HG03139 (cell line): ENCODE measurements around the gene LMOD2.

Experiments
- ATAC-seq: cut with Tn5 transposase; IDR thresholded peaks from one replicate; pipeline ENCODE4 v1.9.1; 2021; ENCODE audit not compliant: unreplicated experiment

The LMOD2 gene

DNA sequence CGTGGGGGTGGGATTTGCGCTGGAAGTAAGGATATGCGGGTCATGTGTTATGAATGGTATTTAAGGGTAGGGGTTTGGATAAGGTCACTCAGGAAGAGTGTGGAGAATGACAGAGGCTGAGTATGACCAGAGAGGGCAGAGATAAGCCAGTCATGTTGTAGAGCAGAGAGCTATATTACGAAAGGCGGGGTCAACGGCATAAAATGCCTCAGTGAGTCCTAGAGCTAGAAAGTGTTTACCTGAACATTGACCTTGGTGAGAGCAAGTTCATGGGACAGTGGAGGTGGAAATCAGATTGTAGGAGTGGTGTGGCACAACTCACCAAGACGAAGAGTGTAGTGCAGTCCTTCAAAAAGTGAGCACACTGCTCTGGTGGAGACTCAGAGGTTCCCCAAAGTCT, 13.8 kb downstream of the LMOD2 start:
- ATAC-seq: no peak

DNA sequence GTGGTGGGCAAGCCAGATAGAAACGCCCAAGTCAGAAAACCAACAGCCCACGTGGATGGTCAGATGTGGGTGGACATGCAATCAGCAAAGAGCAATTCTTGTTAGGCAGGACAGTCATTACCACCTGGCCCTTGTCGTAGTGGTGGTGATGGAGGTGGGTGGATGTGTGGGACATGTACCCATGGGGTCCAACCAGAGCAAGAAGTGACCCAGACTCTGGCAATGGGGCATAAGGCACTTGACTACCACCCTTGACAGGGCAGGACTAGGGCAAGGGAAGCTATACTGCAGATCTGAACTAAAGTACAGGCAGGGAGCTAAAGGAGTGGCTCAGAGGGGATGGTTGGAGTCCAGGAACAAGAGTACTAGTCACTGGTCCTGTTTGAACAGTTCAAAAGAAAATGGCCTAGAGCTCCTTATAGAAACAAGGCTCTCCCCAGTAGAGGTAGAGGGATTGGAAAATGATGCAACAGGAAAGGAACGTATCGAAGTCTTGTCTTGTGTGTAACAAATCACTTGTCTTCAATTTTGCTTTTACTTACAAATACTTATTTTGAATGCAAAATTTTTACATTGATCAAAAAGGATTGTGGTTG, 17.6 kb downstream of the LMOD2 start:
- no peak for ATAC-seq

DNA sequence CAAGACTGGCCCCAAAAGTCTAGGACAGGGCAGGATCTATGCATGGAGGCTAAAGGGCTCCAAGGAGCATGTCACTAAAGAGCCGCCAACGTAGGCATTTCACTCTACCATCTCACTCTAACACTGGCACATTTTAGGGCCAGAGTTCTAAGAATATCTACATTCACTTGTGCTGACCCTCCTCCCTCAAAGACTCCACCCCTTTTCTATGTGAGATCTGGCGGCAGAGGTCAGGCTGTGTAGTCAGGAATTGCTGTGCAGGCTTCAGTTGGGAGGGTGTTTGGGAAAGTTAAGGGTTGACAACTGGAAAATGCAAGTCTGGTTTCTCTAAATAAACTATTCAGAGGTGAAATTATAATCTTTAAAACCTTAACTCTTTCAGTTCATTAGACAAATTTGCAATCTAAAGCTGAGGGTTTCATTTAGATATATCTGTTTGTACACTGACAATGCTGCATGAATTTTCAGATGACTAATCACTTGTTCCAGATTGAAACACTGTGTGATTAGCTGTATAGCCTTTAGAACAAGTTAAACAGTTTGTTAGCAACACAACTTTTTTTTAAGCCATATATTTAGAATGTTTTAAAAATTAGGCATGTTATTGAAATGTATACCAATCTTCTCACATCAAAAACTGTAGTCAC, 18.2 kb downstream of the LMOD2 start:
- ATAC-seq: no peak

DNA sequence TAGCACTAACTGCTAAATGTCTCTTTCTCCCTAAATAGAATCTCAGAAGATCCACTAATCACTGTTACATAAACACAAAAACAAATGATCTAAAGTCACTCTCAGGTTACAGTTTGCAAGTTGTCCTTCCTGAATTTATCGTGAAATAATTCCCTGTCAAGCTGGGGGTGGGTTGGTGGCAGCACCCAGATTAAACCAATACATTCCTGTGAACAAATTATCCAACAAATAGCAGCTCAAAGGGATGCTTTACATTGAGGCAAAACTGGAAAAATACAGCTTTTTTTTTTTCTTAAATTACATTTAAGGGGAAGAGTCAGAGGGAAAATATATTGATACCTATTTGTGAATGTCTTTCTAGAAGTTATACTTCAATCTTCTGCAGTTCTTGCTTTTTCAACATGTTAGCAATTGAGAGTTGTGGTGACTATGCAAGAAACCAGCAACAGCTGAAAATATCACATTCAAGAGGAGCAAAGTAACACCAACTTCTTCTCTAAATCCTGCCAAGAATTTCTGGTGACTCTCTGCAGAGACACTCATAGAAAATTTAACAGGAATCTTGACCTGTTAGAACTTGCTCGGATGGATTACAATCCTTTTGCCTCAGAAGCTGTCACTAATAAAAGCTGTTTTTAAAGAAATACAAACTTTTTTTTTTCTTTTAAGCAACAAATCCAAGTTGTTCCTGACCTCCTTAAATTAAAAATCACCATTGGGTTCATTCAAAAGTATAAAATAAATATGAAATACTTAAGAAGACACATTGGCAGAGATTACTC, 18.9 kb downstream of the LMOD2 start:
- no peak for ATAC-seq

DNA sequence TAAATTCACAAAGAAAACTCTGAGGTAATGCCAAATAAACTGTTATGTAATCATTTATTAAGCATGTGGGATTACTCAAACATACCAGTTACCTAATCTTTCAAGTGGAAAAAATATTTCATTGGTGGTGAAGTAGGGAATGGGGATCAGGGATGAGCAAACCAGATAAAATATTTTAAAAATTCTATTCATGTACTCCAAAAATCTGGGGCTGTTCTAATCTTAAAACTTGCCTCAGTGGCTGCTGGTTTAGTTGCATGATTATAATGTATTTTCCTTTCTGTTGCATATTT, 19.5 kb downstream of the LMOD2 start:
- no peak for ATAC-seq

DNA sequence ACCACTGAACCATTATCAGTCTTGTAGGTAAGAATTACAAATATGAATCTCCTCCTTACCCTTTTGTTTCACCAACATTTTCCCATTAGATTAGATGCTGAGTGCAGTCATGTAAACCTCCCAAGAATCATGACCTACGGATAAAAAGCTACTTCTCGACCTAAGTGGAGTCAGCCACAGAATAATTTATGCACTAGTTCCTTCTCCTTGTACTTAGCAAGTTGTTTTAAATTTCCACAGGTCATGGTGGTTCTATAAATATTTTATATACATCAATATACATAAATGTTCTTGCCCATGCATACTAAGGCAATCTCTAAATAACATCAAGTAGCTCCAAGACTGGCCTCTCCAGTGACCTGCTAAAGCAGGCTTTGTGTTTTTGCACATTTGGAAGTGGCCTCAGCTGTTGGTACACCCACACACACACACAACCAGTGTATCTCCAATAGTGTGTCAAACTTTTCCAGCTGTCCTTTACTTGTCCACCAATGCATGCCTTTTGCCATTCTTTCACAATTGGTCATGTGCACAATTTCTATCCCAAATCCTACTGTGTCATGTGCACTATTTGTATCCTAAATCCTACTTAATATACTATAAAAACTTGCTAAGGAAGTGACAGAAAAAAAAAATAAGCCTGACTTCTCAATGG, 21.5 kb downstream of the LMOD2 start:
- no peak for ATAC-seq

DNA sequence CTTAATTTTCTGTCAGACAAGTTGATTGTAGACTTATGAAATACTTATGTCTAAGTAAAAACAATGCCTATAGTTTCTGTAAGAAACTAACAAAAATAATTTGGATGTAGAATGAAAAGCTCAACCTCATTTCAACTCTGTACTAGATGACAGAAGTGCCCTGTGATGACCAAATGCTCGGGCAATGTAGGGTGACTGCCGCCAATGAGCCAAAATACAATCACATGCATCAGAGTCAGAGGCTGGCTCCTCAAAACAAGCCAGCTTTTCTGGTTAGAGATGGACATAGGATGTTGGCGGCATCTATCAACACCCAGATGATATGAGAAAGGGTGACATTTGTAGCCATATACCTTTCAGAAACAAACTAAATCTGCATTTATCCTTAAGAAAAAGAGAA, 23.9 kb downstream of the LMOD2 start:
- ATAC-seq: no peak

DNA sequence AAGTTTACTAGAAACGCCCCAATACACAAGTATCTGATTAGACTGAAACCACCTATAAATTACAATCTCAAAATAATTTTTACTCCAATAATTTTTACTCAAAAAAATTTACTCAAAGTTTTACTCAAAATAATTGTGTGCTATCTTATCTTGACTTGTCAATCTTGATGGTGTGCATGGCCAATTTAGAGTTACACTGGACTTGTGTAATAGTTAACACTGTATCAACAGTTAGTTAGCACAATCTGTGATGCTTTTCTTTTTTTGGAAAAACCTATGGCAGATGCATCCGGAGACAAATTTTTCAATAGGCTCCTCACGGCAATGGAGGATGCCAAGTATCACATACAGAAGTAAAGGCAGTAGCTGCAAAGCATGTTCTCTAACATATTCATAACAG, 24.9 kb downstream of the LMOD2 start:
- no peak for ATAC-seq

DNA sequence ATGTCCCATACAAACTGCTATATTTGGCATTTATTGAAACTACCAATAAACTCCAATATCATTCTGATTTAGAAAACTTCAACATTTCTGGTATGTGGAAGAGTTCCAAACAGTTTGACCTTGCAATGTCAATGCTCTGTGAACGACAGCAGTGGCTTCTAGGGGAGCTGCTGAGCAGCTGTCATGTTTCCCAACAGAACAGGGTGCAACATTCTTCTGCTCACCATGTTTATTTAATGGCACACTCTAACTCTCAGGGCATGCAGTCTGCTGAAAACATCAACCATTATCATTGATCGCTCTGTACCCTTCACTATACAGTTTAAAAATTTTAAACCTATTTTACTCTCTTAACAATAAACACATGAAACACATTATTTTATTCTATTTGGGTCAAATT, 25.9 kb downstream of the LMOD2 start:
- no peak for ATAC-seq

DNA sequence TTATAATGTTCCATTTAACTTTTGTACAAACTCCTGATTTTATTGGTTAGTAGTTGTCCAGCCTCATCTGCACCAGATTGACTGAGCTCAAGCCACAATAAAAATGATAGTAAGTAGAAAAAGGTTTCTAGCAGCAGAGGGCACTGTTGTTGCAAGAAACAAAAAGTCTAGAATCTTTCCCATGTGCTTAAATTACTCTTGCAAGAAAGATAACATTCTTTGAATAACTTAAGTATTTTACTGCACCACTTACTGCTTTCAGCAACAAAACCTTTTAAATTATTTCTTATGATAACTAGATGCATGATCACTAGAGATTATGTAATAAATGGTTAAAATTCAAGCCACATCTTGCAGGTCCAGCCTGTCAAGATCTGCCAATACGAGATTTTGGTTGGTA, 27.0 kb downstream of the LMOD2 start:
- ATAC-seq: no peak

DNA sequence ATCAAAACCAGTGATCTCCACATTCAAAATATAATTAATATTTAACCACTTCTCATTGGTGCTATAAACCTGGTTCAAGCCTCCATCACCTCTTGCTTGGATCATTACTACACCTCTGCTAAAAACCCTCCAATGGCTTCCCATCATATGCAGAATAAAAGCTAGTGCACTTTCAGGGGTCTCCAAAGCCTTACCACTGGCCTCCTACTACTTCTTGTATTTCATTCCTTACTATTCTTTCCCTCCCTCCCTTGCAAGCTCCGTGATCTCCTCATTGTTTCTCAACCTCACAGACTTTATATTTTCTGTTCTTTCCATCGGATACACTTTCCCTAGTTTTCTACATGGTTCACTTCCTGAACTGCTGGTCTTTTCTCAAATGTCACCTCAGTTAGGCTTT, 31.5 kb downstream of the LMOD2 start:
- ATAC-seq: no peak

DNA sequence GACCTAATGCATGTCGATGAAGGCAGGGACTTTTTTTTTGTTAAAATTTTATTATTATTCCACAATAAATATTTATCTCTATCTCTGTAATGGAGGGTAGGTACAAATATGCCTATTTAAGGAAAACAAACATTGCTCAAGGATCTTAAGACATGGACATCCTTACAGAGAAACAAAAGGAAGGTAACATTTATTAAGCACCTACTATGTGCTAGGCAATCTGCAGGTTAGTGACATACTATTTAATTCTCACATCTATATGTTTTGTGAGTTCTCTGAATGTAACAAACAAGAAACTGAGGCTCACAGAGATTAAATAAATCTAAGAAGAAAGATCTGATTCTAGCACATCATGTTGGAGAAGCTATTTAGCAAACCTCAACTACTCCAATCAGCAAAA, 32.1 kb downstream of the LMOD2 start:
- no peak for ATAC-seq

DNA sequence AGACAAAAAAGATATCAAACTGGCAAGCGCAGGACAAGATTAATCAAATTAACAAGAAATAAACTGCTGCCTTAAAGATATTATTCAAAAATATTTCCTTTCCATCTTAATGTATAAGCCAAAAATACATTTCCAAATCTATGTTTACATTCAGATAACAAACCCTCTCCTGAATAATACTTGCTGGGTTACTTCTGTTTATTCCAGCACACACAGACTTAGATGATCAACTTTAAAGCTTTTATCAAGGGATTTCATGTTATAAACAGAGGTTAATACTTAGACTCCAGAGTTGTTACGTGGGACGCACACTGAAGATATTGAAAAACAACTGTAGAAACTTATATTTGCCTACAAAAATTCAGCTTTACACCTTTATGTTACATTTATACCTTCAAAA, 33.6 kb downstream of the LMOD2 start:
- no peak for ATAC-seq

DNA sequence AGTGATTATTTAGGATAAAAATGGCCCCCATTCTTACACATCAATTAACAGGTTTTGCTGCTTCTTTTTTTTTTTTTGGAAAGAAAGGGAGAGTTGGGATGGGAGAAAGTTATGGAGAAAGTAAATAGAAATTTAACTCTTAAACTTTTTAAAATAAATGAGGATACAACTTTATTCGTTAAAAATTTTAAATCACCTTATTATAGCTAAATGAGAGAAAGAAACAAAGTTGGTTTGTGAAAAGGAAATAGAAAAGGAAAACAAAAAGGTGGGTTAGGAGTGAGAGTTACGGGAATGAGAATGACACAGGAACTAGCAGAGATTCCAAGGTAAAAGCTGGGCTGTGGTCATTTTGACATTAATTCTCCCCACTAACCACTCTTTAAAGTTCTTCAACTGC, 34.9 kb downstream of the LMOD2 start:
- no peak for ATAC-seq

DNA sequence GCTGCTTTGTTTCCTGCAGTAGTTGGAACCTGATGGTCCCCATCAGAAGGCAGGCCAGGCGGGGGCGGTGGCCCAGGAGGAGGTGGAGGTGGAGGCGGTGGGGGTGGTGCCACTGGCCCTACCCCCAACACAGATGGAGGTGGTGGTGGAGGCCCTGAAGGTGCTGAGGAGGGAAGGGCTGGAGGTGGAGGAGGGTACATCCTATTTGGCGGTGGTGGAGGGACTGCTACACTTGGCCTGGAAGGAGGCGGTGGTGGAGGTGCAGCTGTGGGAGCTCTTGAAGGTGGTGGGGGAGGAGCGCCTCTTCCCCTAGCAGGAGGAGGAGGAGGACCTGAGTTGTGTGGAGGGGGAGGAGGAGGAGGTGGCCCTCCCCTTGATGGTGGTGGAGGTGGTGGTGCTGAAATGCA, 36.8 kb downstream of the LMOD2 start:
- no peak for ATAC-seq

DNA sequence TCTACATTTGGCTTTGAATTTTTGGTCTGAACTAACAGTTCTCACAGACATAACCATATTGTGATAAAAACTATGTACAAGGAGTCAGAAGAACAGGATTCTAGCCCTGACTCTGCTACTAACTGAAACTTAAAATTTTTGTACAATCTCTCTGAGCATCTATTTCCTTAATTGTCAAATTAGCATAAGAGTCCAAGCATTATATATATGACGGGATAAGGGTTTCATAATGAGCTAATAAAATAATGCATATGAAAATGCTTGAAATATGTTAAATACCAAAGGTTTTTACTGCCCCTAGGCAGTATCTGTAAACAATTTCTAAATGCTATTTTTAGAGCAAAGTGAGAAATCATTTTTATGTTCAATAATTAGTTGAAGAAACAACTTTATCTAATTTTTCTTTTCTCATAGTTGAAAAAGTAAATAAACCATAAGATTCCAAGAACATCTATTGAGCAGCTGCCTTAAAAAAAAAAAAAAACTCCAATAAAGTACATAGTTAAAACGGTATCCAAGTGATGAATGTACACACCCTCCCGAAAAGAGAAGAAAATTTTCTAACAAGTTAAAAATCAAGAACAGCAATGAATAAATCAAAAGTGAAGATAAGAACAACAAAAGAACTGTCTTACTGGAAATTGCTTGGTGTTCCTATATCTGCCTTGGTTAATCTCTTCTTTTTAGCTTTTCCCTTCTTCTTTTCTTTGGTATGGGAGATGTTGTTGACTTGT, 40.4 kb downstream of the LMOD2 start:
- ATAC-seq: no peak

DNA sequence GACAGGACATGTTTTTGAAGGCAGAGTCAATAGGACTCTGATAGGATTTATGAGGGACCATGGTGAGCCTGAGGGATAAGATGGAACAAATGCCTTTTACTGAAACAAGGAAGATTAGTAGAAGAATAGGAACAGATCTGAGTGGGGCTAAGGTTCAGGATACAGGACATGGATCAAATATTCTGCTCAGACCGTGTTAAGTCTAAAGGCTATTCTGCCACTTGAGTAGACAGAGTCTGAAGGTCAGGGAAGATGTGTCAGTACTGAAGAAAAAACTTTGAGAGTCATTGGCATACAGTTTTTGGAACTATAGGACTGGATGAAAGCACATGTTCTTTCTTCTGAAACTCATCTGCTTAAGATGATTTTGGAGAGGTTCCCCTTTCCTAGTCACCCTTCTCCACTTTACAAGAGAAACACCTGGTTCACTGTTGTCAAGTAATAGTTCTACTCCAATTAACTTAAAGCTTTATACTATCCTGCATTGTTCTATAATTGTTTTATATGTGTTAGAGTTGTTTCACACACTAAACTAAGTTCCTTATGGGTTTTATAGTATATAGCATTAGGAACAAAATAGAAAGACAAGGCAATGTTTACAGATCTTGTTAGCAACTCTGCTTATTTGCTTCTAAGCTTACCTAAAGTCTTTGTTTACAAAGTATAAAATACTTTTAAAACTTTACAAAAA, 49.7 kb downstream of the LMOD2 start:
- ATAC-seq: no peak

DNA sequence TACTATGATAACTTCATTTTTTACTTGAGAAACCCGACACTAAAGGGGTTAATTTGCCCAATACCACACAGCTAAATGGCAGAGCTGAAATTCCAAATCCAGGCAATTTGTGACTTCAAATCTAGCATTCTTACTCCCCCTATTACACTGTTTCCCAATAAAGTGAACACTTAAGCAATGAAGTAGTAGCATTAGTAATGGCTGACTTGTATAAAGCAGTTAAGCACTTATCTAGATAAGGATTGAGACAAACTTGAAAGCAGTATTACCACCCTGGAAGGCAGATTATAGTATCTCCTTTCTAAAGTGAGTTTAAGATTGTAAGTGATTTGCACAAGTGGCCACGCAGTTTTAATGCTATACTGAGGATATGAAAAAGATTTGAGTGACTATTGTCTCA, 53.9 kb downstream of the LMOD2 start:
- no peak for ATAC-seq

DNA sequence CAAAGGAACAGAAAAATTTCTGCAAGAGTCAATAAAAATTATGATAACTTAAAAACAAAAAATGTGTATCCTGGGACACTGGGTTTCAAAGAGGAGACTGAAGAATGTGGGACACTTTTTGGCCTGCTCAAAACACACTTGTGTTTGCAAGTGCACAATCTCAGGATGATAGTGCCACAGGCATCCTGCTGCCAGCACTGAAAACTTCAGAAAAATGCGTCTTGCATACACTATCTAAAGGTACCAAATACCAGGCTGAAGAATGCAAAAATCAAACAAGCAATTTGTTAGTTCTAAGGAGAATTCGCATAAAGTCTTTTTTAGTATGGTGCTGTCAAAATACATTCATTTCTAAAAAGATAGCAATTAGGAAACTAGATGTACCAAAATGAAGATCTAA, 55.0 kb downstream of the LMOD2 start:
- no peak for ATAC-seq

DNA sequence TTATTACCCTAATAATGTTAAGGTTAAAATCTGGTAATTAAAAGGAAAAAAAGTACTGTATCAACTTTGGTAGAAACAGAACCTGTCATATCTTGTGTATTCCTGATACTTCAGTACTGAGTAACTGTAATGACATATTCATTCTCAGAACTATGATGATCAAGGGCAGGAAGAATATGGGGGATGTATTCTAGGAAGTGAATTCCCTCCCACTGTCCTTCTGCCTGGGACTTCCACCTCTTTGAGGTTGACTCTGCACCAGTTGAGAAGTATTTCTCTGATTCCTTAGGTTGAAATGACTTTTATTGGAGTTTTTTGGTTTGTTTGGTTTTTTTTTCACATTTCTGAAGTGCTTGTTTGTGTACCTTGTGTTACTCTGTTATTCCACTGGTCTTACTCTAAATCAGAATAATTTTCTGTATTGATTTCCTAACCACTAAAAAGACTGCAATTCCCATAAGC, 56.2 kb downstream of the LMOD2 start:
- ATAC-seq: no peak

DNA sequence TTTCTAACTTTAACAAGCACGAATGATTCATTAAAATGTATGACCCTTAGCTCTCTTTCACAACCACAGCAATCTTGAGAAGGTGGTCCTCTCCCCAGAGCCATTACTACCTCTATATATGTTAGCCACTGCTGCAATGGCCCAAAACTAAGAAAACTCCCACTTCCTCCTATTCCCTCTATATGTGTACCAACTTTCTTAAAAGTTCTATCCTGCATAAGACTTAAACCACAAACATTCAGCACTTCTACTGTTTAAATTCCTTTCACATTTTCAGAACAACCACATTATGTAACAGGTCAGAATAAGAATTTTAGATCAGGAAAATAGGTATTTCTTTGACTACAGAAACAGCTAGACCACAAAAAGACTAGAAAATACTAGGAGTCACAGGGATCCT, 57.0 kb downstream of the LMOD2 start:
- no peak for ATAC-seq
